HepG2 (cell line): ENCODE results near the gene PTPRCAP. TPM values are rescaled to one million over a fixed set of nuclear protein-coding genes. Genes with fewer than 3 reads are reported as not detected.

Source experiments
- CC2D1A ChIP-seq: sonication (generic); formaldehyde crosslinking; IDR thresholded peaks from 2 replicates; pipeline ENCODE4 v1.8.1; 2023; ENCODE audit warnings: mild to moderate bottlenecking, missing genetic modification reagents
- CENPX ChIP-seq: sonication (generic); formaldehyde crosslinking; IDR thresholded peaks from 2 replicates; pipeline ENCODE4 v1.9.0; 2021; ENCODE audit warnings: mild to moderate bottlenecking, missing genetic modification reagents, moderate library complexity
- CHD2 ChIP-seq: IDR thresholded peaks from 2 replicates; pipeline ENCODE4 v1.6.1; 2011; ENCODE audit warnings: low read depth, low read length, improper control_type of control experiment
- GLMP ChIP-seq: sonication (generic); formaldehyde crosslinking; IDR thresholded peaks from 2 replicates; pipeline ENCODE4 v1.9.0; 2021; ENCODE audit warnings: missing genetic modification reagents, mild to moderate bottlenecking, borderline replicate concordance
- GTF3A ChIP-seq: sonication (generic); formaldehyde crosslinking; conservative IDR thresholded peaks from 2 replicates; pipeline ENCODE4 v1.4.0; 2020; ENCODE audit warnings: mild to moderate bottlenecking, missing genetic modification reagents
- HNRNPUL1 ChIP-seq: fragments of 200-400 bp; formaldehyde crosslinking; IDR thresholded peaks from 2 replicates; pipeline ENCODE4 v1.6.1; 2017; ENCODE audit warnings: low read depth, mild to moderate bottlenecking, low read length, moderate library complexity
- ISL2 ChIP-seq: sonication (generic); formaldehyde crosslinking; IDR thresholded peaks from 2 replicates; pipeline ENCODE4 v1.5.0; 2020; ENCODE audit warnings: missing genetic modification reagents
- KDM6A ChIP-seq: IDR thresholded peaks from 2 replicates; pipeline ENCODE4 v1.6.1; 2016; ENCODE audit warnings: low read depth
- KLF11 ChIP-seq: IDR thresholded peaks from 2 replicates; pipeline ENCODE4 v1.6.1; 2016; ENCODE audit warnings: missing compliant biosample characterization
- MED8 ChIP-seq: sonication (generic); formaldehyde crosslinking; IDR thresholded peaks from 2 replicates; pipeline ENCODE4 v1.8.1; 2023; ENCODE audit warnings: mild to moderate bottlenecking, missing genetic modification reagents; ENCODE audit not compliant: insufficient replicate concordance
- NFE2L1 ChIP-seq: sonication (generic); formaldehyde crosslinking; IDR thresholded peaks from 2 replicates; pipeline ENCODE4 v1.4.0; 2020; ENCODE audit warnings: missing genetic modification reagents, mild to moderate bottlenecking, borderline replicate concordance
- ONECUT2 ChIP-seq: sonication (generic); formaldehyde crosslinking; IDR thresholded peaks from 2 replicates; pipeline ENCODE4 v1.4.0; 2020; ENCODE audit warnings: missing genetic modification reagents
- PHF20 ChIP-seq: sonication (generic); formaldehyde crosslinking; IDR thresholded peaks from 2 replicates; pipeline ENCODE4 v1.5.0; 2020; ENCODE audit warnings: mild to moderate bottlenecking, missing genetic modification reagents
- PHF8 ChIP-seq: sonication (generic); formaldehyde crosslinking; IDR thresholded peaks from 2 replicates; pipeline ENCODE4 v1.5.0; 2020; ENCODE audit warnings: missing genetic modification reagents
- SAFB2 ChIP-seq: sonication (generic); formaldehyde crosslinking; IDR thresholded peaks from 2 replicates; pipeline ENCODE4 v1.5.1; 2020; ENCODE audit warnings: missing genetic modification reagents, low read depth, mild to moderate bottlenecking, borderline replicate concordance
- SP1 ChIP-seq, 2 experiments: fragments of 450-650 bp in 1 of 2; sonication (generic) in 1 of 2; formaldehyde crosslinking in 1 of 2; IDR thresholded peaks; 2 replicates each; pipeline versions ENCODE4 v1.4.0 to v1.6.1; 2016 to 2020; ENCODE audit warnings: missing genetic modification reagents in 1 of 2
- TOPORS ChIP-seq: sonication (generic); formaldehyde crosslinking; IDR thresholded peaks from 2 replicates; pipeline ENCODE4 v1.8.0; 2023; ENCODE audit warnings: mild to moderate bottlenecking, missing genetic modification reagents
- ZBTB33 ChIP-seq: sonication (generic); formaldehyde crosslinking; IDR thresholded peaks from 2 replicates; pipeline ENCODE4 v1.4.0; 2020; ENCODE audit warnings: missing genetic modification reagents
- ZNF3 ChIP-seq: IDR thresholded peaks from 2 replicates; pipeline ENCODE4 v1.7.0; 2017; ENCODE audit warnings: inconsistent platforms
- ZNF510 ChIP-seq: sonication (generic); formaldehyde crosslinking; IDR thresholded peaks from 2 replicates; pipeline ENCODE4 v1.4.0; 2020; ENCODE audit warnings: low read depth, mild to moderate bottlenecking, missing genetic modification reagents
- ZNF841 ChIP-seq: sonication (generic); formaldehyde crosslinking; IDR thresholded peaks from 2 replicates; pipeline ENCODE4 v1.8.1; 2023; ENCODE audit warnings: missing genetic modification reagents, borderline replicate concordance
- ZNF883 ChIP-seq: sonication (generic); formaldehyde crosslinking; IDR thresholded peaks from 2 replicates; pipeline ENCODE4 v1.5.1; 2020; ENCODE audit warnings: mild to moderate bottlenecking, missing genetic modification reagents; ENCODE audit errors: not compliant biosample characterization
- polyA plus RNA-seq, 8 experiments: library from polyadenylated mRNA; depleted of rRNA in 3 of 8; stranded (reverse) in 7 of 8; unstranded in 1 of 8; fragments of >200 nt; fragmentation: Illumina TruSeq in 4 of 8; extraction: Trizol in 4 of 8; gene quantifications; 2 replicates each; pipeline versions ENCODE4 v1.2.1 to v1.2.3, GENCODE V29; 2011 to 2016; ENCODE audit warnings: low read depth in 4 of 8, missing spikeins in 1 of 8, mixed read lengths in 1 of 8; ENCODE audit not compliant: insufficient read depth in 1 of 8
- total RNA-seq, 5 experiments: library from RNA; depleted of rRNA; stranded (reverse); fragments of >200 nt; fragmentation: Illumina TruSeq; extraction: Trizol; gene quantifications; 2 replicates each; pipeline ENCODE4 v1.2.3, GENCODE V29; 2016; ENCODE audit warnings: low read depth in 1 of 5
- TF ChIP-seq, protein P1 (sequence below): sonication (generic); formaldehyde crosslinking; IDR thresholded peaks from 2 replicates; pipeline ENCODE4 v1.4.0; 2020; ENCODE audit warnings: low read depth, mild to moderate bottlenecking, missing genetic modification reagents
- TF ChIP-seq, protein P2 (sequence below): sonication (generic); formaldehyde crosslinking; IDR thresholded peaks from 2 replicates; pipeline ENCODE4 v1.5.1; 2020; ENCODE audit warnings: missing genetic modification reagents, mild to moderate bottlenecking, borderline replicate concordance

Gene PTPRCAP
- total and polyA plus RNA-seq, 2 of the 13 experiments (the other 11 are each of a cell fraction or from before 2014, with no cell fraction given): 0.60 to 0.70 TPM

DNA sequence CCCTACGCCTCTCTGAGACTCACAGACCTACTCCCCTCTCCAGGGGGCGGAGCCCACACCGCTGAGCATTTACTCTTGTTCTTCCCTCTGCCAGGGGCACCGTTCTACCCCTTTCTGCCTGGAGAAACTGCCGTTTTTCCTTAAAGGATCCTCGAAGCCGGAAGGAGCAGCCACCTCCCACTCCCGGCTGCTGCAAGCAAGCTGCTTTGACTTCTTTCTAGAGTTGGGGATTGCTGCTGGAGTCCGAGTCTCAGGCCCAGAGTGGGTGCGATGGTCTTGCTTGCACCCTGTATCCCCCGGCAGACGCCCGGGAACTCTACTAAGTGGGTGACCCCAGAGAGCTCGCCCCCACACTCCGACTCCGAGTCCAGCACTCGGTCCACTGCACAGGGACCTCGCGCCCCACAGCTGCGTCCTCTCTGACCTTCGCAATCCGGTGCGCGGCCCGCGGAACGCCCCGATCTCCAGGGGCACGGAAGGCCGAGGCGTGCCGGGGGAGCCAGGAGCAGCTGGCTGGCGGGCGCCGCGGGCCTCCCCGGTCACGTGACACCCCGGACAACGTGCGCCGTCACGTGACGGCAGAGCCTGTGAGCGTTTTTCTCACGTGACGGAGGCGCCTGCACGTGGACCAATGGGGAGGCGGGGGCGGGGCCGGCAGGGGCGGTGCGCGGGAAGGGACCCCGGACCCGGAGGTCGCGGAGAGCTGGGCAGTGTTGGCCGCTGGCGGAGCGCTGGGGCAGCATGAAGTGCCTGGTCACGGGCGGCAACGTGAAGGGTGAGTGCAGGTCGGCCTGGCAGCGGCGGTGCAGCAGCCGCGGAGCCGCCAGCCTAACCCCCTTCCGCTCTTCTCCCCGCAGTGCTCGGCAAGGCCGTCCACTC lies 45.9 kb downstream of the PTPRCAP start, which contains the start of gene RAD9A (continued):
- TF ChIP-seq ZNF3 (no peak), PHF20 (CRISPR knock-in tag) (peak; percentile 96), KDM6A (CRISPR knock-in tag) (peak; percentile 19; the same call in 1 of the 2 replicates), ZNF841 (CRISPR knock-in tag) (peak; percentile 52; the same call in 1 of the 2 replicates), SAFB2 (CRISPR knock-in tag) (peak; percentile 66; the same call in 1 of the 2 replicates), ISL2 (CRISPR knock-in tag) (0 out of 2 replicates have a peak, but pooled peaks have one; percentile 25), SP1 (IDR thresholded peaks at IDR 0.05) (no peak), SP1 (CRISPR knock-in tag; IDR thresholded peaks at IDR 0.05) (peak; percentile 89), ZNF883 (CRISPR knock-in tag) (peak; percentile 76), ONECUT2 (CRISPR knock-in tag) (no peak), MED8 (CRISPR knock-in tag) (peak; percentile 92), PHF8 (CRISPR knock-in tag) (peak; percentile 94), GLMP (CRISPR knock-in tag) (no peak), HNRNPUL1 (no peak), CHD2 (no peak), ZBTB33 (CRISPR knock-in tag) (peak; percentile 61; the same call in 1 of the 2 replicates), CENPX (CRISPR knock-in tag) (no peak), TOPORS (CRISPR knock-in tag) (peak; percentile 88), NFE2L1 (CRISPR knock-in tag) (no peak), ZNF510 (no peak), KLF11 (no peak), CC2D1A (CRISPR knock-in tag) (0 out of 2 replicates have a peak, but pooled peaks have one; percentile 47), GTF3A (CRISPR knock-in tag) (no peak)
- TF ChIP-seq, protein P1, sequence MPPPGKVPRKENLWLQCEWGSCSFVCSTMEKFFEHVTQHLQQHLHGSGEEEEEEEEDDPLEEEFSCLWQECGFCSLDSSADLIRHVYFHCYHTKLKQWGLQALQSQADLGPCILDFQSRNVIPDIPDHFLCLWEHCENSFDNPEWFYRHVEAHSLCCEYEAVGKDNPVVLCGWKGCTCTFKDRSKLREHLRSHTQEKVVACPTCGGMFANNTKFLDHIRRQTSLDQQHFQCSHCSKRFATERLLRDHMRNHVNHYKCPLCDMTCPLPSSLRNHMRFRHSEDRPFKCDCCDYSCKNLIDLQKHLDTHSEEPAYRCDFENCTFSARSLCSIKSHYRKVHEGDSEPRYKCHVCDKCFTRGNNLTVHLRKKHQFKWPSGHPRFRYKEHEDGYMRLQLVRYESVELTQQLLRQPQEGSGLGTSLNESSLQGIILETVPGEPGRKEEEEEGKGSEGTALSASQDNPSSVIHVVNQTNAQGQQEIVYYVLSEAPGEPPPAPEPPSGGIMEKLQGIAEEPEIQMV (CRISPR knock-in tag): no peak
- TF ChIP-seq, protein P2, sequence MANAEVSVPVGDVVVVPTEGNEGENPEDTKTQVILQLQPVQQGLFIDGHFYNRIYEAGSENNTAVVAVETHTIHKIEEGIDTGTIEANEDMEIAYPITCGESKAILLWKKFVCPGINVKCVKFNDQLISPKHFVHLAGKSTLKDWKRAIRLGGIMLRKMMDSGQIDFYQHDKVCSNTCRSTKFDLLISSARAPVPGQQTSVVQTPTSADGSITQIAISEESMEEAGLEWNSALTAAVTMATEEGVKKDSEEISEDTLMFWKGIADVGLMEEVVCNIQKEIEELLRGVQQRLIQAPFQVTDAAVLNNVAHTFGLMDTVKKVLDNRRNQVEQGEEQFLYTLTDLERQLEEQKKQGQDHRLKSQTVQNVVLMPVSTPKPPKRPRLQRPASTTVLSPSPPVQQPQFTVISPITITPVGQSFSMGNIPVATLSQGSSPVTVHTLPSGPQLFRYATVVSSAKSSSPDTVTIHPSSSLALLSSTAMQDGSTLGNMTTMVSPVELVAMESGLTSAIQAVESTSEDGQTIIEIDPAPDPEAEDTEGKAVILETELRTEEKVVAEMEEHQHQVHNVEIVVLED (CRISPR knock-in tag): peak; percentile 94
